Mammary epithelial cell (primary cell): ENCODE measurements around the gene NKD1.
"Not testable (repeated sequence)": the region's sequence is repeated elsewhere in the genome, so short reads cannot be mapped to it uniquely, and the experiment has no call there.

Source experiments
- CTCF ChIP-seq, 2 donors: IDR thresholded peaks in 1 of 2; conservative IDR thresholded peaks in 1 of 2; 2 replicates each; pipeline ENCODE4 v1.5.1; 2011 to 2012; ENCODE audit warnings: inconsistent platforms in 2 of 2, low read length in 2 of 2, mild to moderate bottlenecking in 2 of 2, control low read depth in 1 of 2, low read depth in 1 of 2; ENCODE audit not compliant: insufficient read depth in 1 of 2; ENCODE audit errors: extremely low read depth in 1 of 2
- EZH2 ChIP-seq: IDR thresholded peaks from 2 replicates; pipeline ENCODE4 v1.6.1; 2012; ENCODE audit warnings: low read length, inconsistent platforms, borderline replicate concordance

GRCh38 chr16:50579373-50579772, 31.2 kb downstream of the NKD1 start:
- not testable (repeated sequence) for TF ChIP-seq CTCF (conservative IDR thresholded peaks at IDR 0.05 in 1 of 2, IDR thresholded peaks at IDR 0.05 in 1 of 2; ENCODE audit: extremely low read depth in 1 of 2, insufficient read depth in 1 of 2, low read depth in 1 of 2, low read length in 2 of 2); EZH2
